ENCODE data around the gene DMBX1.

Gene DMBX1

DNA sequence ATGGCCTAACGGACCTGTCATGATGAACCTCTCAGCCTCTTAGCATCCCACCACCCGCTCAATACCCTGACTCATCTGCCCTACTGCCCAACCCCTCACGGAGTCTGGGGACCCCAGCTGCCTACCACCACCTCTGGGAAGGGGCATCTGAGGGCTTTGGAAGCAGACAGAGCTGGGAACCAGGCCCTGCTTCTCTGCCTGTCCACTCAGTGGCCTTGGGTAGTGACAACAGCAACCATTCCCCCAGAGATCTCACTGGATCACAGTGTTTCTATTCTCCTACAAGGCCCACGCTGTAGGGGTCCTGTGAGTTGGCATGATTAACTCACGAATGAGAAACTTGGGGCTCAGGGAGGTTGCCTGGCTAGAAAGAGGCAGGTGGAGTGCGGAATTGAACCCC, 32.5 kb upstream of the DMBX1 start:
- no peak for DNase-seq
- H3K27me3 Mint-ChIP-seq (ENCODE audit: low read depth, poor library complexity) = peaks cover 100% of the 10 kb centered on the region
- no peaks in the 10 kb centered on the region for H3K36me3 Mint-ChIP-seq (ENCODE audit: low read depth)
- TF ChIP-seq, protein P1, sequence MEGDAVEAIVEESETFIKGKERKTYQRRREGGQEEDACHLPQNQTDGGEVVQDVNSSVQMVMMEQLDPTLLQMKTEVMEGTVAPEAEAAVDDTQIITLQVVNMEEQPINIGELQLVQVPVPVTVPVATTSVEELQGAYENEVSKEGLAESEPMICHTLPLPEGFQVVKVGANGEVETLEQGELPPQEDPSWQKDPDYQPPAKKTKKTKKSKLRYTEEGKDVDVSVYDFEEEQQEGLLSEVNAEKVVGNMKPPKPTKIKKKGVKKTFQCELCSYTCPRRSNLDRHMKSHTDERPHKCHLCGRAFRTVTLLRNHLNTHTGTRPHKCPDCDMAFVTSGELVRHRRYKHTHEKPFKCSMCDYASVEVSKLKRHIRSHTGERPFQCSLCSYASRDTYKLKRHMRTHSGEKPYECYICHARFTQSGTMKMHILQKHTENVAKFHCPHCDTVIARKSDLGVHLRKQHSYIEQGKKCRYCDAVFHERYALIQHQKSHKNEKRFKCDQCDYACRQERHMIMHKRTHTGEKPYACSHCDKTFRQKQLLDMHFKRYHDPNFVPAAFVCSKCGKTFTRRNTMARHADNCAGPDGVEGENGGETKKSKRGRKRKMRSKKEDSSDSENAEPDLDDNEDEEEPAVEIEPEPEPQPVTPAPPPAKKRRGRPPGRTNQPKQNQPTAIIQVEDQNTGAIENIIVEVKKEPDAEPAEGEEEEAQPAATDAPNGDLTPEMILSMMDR (IDR thresholded peaks at IDR 0.05) = no peak
- no peaks in the 10 kb centered on the region for H3K9me3 Mint-ChIP-seq
- no peak overlapping the region for H3K4me3 Mint-ChIP-seq
- H3K4me1 Mint-ChIP-seq = peaks cover 36% of the 10 kb centered on the region
- no peak overlapping the region for H3K27ac Mint-ChIP-seq

GRCh38 chr1:46458190-46458589, 31.4 kb upstream of the DMBX1 start:
- Mint-ChIP-seq H3K4me3 (no peak overlapping the region), H3K27me3 (ENCODE audit: low read depth, poor library complexity) (peaks cover 100% of the 10 kb centered on the region), H3K9me3 (no peaks in the 10 kb centered on the region), H3K27ac (no peak overlapping the region), H3K4me1 (peaks cover 41% of the 10 kb centered on the region), H3K36me3 (ENCODE audit: low read depth) (no peaks in the 10 kb centered on the region)
- TF ChIP-seq, protein P1 (IDR thresholded peaks at IDR 0.05) = no peak
- DNase-seq = no peak

DNA sequence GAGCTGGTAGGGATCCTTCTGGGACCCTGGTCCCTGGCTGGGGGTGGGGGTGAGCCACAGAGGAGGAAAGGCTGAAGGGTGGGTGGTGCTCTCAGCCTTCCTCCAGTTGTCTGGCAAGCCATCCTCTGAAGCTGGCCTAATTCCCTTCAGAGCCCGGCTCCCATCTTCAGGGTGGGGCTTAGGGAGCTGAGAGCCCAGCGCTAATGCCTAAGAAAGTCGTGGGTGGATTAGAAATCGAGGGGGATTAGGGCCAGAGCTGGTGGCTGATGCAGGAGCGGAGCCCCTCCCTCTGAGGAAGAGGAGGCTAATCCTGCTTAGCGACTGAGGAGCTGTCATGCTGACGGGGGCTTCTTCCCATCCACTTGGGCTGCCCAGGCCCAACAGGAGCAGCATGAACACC, 30.8 kb upstream of the DMBX1 start:
- no peaks in the 10 kb centered on the region for H3K36me3 Mint-ChIP-seq (ENCODE audit: low read depth)
- no peak for DNase-seq

GRCh38 chr1:46459315-46459714, 30.3 kb upstream of the DMBX1 start:
- Mint-ChIP-seq H3K9me3 (no peaks in the 10 kb centered on the region), H3K4me3 (no peak overlapping the region), H3K27ac (no peak overlapping the region), H3K4me1 (peaks cover 46% of the 10 kb centered on the region), H3K27me3 (ENCODE audit: low read depth, poor library complexity) (peaks cover 100% of the 10 kb centered on the region), H3K36me3 (ENCODE audit: low read depth) (no peaks in the 10 kb centered on the region)
- TF ChIP-seq, protein P1 (IDR thresholded peaks at IDR 0.05) = no peak
- no peak for DNase-seq

More for the DNA sequence above, 30.8 kb upstream of the DMBX1 start:
- Mint-ChIP-seq H3K4me3 (no peak overlapping the region), H3K27ac (no peak overlapping the region), H3K4me1 (peaks cover 43% of the 10 kb centered on the region), H3K9me3 (no peaks in the 10 kb centered on the region), H3K27me3 (ENCODE audit: low read depth, poor library complexity) (peaks cover 100% of the 10 kb centered on the region)
- TF ChIP-seq, protein P1 (IDR thresholded peaks at IDR 0.05) = no peak

- H3K9me3 Mint-ChIP-seq = no peaks in the 10 kb centered on the region
- peaks cover 55% of the 10 kb centered on the region for H3K4me1 Mint-ChIP-seq
- TF ChIP-seq, protein P1 (IDR thresholded peaks at IDR 0.05) = no peak
- H3K27me3 Mint-ChIP-seq (ENCODE audit: low read depth, poor library complexity) = peaks cover 99% of the 10 kb centered on the region
- DNase-seq = no peak
- no peak overlapping the region for H3K27ac Mint-ChIP-seq
- H3K36me3 Mint-ChIP-seq (ENCODE audit: low read depth) = no peaks in the 10 kb centered on the region
- no peak overlapping the region for H3K4me3 Mint-ChIP-seq
These were observed 28.4 kb upstream of the DMBX1 start for GRCh38 chr1:46461017-46461808.

All from nephron progenitor cell (in vitro differentiated cells).